Hematopoietic multipotent progenitor cell treated with erythropoietin and hydrocortisone succinate and interleukin-3 and kit ligand, for 15 days (in vitro differentiated cells): ENCODE results near the gene MUL1.

Experiments
- DNase-seq: peaks from one replicate; pipeline ENCODE4 v3.0.0-alpha.2; 2015; ENCODE audit warnings: low spot score

Gene MUL1

DNA sequence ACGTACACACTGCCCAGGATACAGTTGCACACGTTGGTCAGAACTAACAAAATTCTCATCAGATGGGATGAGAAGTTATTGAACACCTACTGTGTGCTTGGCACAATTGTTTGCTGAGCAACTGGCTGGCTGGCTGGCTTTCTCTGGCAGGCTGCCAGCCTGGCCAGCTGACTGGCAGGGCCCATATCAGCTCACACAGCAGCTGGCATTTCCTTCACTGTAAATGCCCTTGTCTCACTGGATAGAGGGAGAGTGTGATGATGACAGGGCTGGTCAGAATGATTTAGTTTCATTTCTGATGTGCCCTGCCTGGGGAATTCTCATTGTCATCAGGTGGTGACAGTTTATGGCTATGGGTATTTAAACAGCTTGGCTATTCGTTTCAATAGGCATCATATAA is 37.8 kb downstream of the MUL1 start:
- DNase-seq: peak; percentile 12

DNA sequence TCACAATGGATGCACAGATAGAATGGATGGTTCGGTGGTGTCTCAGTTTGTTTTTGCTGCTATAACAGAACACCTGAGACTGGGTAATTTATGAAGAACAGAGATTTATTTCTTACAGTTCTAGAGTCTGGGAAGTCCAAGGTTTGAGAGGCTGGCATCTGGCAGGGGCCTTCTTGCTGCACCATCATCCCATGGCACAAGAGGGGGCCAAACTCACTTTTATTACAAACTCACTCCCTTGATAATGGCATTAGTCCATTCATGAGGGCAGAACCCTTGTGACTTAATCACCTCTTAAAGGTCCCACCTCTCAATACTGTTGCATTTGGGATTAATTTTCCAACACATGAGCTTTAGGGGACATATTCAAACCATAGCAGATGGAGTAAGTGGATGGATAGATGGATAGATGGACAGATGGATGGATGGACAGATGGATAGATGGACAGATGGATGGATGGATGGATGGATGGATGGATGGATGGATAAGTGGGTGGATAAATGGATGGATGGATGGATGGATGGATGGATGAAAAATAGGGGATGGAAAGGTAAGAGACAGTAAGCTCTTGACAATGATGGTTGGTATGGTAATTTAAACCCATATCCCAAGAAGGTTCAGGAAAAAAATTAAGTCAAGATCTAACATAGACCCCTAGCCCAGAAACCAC is 38.4 kb downstream of the MUL1 start:
- DNase-seq: no peak

DNA sequence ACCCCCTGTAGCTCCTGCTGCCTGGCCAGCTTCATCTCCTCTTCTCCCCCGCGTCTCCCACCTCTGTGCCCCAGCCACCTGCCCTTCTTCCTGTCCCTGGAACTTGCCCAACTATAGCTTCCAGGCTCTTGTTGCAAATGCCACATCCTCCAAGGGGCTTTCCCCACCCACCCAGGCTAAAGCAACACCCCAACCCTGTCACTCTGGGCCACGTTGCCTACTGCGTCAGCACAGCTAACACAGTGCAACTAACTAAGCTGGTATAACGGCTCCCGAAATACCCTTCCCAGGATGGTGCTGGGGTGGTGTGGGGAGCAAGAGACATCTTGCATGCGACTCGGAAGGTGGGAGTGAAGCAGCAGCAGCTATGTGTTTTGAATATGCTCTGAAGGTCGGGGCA is 41.7 kb downstream of the MUL1 start:
- no peak for DNase-seq

DNA sequence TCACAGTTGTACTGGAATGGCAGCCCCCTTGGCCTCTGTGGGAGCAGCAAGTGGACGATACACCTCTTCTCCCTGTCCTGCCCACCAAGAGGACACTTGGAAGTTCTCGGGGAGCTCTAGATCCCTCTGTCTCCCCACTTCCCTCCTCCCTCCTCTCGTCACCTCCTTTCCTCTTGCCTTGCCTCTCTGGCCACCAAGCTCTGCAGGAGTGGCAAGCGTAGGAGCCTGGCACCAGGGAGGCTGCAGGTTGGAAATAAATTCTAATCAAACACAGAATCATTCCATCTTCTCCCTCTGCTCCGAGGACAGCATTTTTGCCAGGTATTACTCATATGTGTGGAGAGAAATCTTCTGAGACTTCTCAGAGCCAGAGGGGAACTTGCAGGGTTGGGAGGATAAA is 42.8 kb downstream of the MUL1 start:
- no peak for DNase-seq

DNA sequence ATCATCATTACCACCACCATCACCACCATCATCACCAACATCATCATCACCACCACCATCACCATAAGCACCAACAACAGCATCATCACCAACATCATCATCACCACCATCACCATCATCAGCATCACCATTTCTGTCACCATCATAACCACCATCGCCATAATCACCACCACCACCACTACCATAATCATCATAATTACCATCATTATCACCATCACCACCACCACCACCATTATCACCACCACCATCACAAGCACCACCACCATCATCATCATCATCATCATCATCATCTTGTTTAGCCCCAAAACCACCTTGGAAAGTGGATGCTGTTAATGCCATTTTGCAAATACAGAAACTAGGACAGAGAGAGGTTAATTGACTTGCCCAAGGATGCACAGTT is 44.4 kb downstream of the MUL1 start:
- no peak for DNase-seq

DNA sequence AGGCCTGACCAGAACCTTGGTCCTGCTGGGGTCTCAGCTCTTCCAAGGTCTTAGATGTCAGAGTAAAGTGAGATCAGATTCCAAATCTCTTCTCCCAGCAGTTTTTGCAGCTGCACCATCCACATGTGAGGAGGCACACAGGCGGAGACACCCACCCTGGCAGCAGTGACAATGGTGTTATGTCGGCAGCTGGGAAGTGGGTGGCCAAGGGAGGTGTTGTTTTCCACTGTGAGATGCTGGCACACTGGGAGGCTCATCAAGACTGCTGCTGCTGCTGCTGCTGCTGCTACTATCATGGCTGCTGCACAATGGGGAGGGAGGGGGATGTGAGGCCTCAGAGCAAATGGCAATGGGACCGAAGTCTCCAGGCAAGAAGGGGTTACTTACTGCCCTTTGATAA is 45.6 kb downstream of the MUL1 start:
- DNase-seq: no peak

DNA sequence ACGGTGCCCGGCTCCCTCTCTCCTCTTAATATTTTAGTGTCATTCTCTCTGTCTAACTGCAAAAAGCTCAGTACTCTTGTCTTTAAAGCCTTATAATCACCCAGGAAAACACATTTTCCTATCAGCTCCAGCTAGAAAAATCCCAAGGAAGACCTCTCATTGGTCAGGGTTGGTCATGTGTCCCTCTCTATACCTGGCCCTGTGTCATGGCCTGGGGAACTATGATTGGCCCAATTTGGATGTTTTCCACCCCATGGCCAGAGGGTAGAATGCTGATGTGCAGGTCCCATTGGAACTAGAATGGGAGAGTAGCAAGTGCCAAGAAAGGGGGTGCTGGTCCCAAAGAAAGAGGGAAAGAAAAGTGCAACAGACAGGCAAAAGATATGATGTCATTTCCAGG is 49.2 kb downstream of the MUL1 start:
- no peak for DNase-seq

DNA sequence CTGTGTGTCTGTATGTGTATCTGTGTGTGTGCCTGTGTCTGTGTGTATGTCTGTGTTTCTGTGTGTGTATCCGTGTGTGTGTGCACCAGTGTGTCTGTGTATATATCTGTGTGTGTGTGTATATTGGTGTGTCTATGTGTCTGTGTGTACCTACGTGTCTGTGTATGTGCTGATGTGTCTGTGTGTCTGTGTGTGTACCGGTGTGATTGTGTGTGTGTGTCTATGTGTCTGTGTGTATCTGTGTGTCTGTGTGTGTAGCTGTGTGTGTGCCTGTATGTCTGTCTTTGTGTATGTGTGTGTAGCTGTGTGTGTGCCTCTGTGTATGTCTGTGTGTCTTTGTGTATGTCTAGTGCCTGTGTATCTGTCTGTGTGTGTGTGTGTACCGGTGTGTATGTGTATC is 53.9 kb downstream of the MUL1 start:
- no peak for DNase-seq

DNA sequence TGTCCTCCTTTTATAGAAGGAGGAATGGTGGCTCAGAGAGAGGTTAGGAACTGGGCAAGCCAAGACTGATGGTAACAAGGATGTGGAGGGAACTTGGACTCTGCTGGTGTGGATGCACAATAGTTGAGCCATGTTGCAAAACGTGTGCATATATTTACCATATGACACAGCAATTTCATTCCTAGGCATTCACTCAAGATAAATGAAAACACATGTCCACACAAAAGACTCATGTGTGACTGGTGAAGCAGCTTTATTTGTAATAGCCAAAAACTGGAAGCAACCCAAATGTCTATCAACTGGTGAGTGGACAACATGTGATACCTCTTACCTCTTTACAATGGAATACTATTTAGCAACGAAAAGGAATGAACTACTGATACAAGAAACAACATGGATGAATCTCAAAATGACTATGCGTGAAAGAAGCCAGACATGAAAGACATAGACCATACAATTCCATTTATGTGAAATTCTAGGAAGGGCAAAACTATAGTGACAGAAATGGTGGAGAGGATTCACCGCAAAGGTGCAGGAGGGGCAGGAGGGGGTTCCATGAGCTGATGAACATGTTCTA is 58.1 kb downstream of the MUL1 start:
- no peak for DNase-seq
